ENCODE results near the gene CLCA2.

GRCh38 chr1:86430376-86430775 is 6.4 kb downstream of the CLCA2 start:
- TF ChIP-seq CTCF (conservative IDR thresholded peaks at IDR 0.05; ENCODE audit: low read depth, low read length) (no peak), EZH2 (IDR thresholded peaks at IDR 0.05; ENCODE audit: borderline replicate concordance, low read depth, low read length, poor library complexity, severe bottlenecking) (no peak)

All from A673 (cell line).